HG03442 (cell line): ENCODE measurements around the gene CNFN.

Source experiments
- ATAC-seq: cut with Tn5 transposase; IDR thresholded peaks from one replicate; pipeline ENCODE4 v1.9.1; 2021; ENCODE audit warnings: mild to moderate bottlenecking, moderate library complexity; ENCODE audit not compliant: unreplicated experiment

The CNFN gene

DNA sequence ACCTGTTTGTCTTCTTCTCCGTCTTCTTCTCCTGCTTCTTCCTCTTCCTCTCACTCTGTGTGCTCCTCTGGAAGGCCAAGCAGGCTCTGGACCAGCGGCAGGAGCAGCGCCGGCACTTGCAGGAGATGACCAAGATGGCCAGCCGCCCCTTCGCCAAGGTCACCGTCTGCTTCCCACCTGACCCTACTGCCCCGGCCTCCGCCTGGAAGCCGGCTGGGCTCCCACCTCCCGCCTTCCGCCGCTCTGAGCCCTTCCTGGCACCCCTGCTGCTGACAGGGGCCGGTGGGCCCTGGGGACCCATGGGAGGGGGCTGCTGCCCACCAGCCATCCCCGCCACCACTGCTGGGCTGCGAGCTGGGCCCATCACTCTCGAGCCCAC lies 13.9 kb downstream of the CNFN start:
- ATAC-seq, result no peak

DNA sequence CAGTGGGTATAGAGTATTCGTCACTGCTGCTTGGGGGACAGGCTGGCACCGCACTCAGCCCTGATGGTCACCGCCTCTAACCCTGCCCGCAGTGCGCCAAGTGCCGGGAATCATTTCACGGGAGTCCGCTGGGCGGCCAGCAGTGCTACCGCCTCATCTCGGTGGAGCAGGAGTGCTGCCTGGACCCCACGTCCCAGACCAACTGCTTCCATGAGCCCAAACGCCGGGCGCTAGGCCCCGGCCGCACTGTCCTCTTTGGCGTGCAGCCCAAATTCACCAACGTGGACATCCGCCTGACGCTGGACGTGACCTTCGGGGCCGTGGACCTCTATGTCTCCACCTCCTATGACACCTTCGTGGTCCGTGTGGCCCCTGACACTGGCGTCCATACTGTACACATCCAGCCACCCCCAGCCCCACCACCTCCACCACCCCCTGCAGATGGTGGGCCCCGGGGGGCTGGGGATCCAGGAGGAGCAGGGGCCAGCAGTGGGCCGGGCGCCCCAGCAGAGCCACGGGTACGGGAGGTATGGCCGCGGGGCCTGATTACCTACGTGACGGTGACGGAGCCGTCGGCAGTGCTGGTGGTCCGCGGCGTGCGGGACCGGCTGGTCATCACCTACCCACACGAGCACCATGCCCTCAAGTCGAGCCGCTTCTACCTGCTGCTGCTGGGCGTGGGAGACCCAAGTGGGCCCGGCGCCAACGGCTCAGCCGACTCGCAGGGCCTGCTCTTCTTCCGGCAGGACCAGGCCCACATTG lies 14.5 kb downstream of the CNFN start:
- no peak for ATAC-seq

DNA sequence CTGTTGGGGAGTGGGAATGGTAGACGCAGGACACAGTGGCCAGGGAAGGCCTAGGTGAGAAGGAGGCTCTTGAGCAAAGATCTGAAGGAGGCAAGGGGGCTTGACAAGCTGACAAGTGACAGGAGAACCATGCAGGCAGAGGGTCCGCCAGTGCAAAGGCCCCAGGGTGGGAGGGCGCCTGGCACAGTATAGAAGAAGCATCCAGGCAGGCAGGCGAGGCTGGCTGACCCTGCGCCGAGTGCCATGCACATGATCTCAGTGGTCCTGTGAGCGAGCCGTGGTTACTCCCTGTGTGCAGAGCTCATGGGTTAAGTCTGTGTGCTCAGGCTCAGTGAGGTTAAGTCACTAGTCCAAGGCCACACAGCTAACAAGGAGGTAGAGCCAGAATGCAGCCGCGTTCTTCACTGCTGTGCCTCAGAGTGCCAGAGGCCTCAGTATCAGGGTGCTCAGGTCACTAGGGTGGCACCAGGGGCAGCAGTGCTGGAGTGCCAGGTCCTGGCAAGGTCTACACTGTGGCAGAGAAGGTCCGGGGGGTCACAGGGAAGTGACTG lies 15.2 kb downstream of the CNFN start:
- ATAC-seq, result no peak

DNA sequence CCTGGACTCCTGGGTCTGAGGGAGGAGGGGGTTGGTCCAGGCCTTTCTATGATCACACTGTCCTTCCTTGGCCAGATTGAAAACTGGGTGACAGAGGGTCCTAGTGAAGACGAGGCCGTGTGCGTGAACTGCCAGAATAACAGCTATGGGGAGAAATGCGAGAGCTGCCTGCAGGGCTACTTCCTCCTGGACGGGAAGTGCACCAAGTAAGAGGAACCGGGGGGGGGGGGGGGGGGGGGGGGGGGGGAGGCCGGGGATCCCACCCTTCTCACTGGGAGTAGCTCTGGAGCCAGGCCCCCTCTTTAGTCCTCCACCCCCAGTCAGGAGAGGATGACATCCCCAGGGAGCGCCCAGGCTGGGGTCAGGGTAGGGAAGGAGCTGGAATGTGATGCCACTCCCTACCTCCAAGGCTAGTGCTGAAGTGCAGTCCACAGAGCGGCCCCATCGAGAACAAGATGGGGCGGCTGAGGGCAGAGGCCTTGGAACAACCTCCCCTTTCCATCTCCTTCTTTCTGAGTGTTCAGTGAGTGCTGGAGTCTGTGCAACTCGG lies 19.4 kb downstream of the CNFN start:
- no peak for ATAC-seq

DNA sequence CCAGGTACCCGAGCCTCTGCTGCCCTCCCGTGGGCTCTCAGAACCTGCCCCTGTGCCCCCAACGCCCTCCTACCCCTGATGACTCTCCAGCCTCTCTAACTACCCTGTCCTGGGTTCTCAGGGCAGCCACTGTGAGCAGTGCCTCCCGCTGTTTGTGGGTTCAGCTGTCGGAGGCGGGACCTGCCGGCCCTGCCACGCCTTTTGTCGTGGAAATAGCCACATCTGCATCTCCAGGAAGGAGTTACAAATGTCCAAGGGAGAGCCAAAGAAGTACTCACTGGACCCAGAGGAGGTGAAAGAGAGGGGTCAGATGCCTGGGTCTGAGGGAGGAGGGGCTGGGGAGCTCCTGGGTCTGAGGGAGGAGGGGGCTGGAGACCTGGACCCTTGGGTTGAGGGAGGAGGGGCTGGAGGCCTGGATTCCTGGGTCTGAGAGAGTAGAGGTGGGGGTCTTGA lies 20.0 kb downstream of the CNFN start:
- no peak for ATAC-seq

DNA sequence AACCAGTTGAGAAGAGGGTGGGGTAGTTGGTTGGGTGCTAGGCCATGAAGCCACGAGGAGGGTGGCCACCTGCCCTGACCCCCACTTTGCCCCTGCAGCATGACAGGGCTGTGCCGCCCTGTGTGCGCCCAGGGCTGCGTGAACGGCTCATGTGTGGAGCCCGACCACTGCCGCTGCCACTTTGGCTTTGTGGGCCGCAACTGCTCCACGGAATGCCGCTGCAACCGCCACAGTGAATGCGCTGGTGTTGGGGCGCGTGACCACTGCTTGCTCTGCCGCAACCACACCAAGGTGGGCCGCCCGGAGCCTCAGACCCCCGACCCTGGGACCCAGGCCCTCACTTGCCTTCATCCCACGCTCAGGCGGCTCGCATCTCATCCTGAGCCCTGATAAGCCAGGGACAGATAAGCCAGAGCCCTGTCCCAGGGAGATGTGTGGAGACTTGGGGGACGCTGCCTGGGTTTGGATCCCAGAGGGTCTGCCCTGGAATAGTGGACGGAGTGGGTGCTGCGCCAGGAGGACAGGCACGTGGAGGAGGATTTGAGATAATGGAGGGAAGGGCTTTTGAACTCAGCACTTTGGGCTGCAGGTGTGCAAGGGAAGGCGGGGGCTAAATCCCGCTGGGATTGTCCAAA lies 20.5 kb downstream of the CNFN start:
- no peak for ATAC-seq

DNA sequence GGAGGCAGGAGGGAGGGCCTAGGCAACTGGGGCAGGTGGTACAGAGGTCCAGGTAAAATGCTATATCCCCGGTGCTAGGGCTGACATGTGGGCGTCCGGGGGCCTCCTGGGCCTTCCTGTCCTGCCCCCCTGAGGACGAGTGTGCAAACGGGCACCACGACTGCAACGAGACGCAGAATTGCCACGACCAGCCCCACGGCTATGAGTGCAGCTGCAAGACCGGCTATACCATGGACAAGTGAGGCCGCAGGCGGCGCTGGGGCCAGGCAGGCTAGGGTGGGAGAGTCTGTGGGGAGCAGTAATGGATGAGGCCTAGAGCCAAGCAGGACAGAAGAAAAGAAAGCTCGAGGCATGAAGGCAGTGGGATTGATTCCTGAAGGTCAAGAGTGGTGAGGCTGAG lies 21.3 kb downstream of the CNFN start:
- ATAC-seq, result no peak

DNA sequence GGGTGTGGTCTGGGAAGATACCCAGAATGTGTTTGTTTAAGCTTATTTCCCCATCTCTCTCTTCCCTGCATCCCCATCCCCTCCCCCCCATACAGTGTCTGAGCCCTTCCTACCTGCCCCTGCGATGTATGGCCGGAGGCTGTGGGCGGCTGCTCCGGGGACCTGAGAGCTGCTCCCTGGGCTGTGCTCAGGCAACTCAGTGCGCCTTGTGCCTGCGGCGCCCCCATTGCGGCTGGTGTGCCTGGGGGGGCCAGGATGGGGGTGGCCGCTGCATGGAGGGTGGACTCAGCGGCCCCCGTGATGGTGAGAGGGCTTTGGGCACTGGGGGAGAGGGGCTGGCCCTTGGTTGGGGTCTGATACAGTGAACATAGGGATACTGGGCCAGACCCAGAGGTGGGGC lies 21.7 kb downstream of the CNFN start:
- ATAC-seq, result no peak

DNA sequence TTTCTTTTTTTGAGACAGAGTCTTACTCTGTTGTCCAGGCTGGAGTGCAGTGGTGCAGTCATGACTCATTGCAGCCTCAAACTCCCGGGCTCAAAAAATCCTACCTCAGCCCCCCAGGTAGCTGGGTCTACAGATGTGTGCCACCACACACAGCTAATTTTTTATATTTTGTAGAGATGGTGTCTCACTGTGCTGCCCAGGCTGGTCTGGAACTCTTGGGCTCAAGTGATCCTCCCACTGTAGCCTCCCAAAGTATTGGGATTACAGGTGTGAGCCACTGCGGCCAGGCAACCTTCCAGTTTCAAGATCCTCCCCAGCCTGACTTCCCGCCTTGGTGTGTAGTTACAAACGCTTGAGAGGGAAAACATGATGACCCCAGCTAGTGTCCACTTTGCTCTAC lies 22.2 kb downstream of the CNFN start:
- ATAC-seq, result no peak

DNA sequence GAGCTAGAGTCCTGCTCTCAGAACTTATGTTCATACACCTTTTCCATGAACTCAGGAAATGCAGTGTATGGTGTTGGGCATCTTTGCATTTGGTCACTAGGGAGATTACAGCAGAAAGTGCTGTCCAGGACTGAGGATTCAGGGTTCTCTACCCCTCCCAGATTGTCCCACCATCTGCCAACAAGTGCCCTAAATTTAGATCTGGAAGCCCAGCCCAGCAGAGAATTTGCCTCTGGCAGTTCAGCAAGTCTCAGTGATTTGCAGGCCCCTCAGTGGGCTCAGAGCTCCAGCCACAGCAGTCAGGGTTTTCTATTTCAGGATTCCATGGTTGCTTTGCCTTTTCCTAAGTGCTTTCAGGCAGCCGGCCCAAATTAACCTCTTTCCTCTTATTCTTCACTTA lies 23.4 kb downstream of the CNFN start:
- no peak for ATAC-seq

DNA sequence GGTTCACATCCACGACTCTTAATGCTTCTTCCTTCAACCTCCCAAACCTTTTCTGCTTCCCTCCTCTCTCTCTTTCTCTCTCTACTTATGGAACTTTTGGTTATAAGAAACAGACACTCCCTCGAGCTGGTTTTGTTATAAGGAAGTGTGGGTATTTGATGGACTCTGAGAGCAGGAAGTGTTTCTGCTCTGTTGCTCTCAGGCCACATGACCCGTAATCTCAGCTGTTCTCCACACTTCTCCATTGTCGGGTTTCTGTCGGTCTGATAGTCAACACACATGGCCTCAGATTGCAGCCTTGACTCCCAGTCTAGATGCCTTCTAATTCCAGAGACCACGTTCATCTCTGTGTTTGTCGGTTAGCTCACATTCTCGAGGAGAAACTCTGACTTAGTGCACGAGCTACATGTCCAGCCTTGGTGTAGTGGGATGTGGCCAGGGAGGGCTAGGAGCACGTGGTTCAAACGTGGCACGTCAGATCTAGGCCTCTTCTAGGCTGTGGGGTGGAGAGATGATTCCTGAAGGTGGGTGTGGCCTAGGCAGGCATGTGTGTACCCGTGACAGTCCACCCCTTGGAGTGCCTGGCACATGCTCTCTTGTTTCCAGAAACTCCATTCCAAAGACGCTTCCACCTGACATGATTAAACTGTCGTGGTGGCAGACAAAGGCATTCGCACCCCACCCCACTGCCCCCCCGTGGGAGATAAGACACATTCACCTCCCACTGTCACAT lies 26.3 kb downstream of the CNFN start:
- no peak for ATAC-seq

DNA sequence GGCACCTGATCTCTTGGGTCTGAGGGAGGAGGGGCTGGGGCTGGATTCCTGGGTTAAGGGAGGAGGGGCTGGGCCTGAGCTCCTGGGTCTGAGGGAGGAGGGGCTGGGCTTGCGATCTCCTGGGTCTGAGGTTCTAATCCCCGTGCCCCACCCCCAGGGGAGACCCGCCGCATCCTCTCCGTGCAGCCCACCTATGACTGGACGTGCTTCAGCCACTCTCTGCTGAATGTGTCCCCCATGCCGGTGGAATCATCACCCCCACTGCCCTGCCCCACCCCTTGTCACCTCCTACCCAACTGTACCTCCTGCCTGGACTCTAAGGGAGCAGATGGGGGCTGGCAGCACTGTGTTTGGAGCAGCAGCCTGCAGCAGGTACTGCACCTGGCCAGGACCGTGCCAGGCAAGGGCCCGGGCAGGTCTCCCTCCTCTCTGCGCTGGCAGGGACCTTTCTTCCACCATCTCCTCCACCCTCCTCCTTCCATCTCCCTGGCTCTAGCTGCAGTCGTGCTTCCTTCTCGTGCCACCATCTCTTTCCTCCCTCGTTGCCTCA lies 27.1 kb downstream of the CNFN start:
- no peak for ATAC-seq

DNA sequence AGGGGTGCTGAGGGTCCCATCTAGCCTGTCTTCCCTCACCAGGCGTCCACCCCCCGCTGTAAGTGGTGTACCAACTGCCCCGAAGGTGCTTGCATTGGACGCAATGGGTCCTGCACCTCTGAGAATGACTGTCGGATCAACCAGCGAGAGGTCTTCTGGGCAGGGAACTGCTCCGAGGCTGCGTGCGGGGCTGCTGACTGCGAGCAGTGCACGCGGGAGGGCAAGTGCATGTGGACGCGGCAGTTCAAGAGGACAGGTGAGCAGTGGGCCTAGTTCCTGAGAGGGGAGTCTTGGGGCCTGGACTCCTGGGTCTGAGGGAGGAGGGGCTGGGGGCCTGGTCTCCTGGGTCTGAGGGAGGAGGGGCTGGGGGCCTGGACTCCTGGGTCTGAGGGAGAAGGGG lies 27.8 kb downstream of the CNFN start:
- ATAC-seq, result no peak

DNA sequence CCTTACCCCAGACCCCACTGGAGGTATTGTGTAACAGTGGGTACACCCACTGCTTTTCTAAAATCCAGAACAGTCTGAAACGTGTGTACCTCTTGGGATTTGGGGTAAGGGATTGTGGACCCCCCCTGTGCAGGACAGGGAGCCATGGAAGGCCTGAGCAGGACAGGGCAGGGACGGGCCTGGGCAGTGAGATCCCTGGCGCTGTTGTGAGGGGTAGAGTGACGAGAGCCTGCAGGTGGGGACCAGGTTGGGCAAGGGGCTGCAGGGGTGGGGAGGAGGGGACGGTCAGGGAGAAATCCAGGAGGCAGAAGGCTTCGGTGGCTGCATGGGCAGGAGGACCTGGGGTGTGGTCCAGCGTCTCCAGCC lies 28.6 kb downstream of the CNFN start:
- no peak for ATAC-seq

DNA sequence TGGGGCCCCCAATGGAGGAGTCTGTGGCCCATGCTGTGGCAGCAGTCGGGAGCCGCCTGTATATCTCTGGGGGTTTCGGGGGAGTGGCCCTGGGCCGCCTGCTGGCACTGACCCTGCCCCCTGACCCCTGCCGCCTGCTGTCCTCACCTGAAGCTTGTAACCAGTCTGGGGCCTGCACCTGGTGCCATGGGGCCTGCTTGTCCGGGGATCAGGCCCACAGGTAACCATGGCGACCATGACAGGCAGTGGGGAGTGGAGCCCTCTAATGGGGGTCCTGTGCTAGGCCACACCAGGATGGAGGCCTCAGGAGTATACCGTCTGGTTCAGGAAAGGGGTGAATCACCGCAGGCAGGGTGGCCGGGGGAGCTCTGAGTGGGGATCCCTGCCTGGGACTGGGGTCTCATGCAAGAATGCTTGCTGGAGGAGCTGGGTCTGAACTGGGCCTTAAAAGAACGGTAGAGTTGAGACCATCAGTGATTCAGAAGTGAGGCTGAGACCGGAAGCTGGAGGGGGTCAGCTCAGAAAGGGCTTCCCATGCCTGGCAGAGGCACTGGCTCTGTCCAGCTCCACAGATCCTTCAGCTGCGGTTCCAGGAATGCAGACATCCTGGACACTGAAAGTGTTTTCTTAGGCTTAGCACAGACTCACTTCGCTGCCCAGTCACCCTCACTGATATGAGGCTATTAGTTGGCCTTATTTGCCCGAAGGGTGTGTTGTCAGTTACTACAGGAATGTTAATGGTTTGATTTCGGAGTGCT lies 29.1 kb downstream of the CNFN start:
- ATAC-seq, result no peak

DNA sequence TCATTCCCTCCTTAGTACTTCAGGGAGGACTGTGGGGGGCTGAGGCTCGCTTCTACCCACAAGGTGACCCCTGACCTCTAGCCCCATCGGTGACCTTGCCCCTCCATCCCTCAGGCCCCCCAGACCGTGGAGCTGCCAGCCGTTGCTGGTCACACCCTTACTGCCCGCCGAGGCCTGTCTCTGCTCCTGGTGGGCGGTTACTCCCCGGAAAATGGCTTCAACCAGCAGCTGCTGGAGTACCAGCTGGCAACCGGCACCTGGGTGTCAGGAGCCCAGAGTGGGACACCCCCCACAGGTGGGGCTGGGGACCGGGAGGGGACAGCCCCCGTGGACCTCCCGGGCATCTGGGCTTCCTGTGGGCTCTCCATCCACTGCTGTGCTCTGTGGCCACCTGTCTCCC lies 32.8 kb downstream of the CNFN start:
- no peak for ATAC-seq

DNA sequence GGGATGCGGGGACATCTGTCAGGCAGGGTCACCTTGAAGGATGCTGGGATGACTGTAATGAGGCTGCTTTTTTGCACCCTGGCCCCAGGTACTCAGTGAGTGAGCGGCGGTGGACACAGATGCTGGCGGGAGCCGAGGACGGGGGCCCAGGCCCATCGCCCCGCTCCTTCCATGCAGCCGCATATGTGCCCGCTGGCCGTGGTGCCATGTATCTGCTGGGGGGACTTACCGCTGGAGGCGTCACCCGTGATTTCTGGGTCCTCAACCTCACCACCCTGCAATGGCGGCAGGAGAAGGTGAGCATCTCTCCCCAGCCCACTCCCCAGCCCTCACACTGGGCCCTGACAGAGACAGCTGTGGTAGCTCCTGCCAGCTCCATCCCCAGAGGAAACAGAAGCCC lies 33.4 kb downstream of the CNFN start:
- no peak for ATAC-seq

DNA sequence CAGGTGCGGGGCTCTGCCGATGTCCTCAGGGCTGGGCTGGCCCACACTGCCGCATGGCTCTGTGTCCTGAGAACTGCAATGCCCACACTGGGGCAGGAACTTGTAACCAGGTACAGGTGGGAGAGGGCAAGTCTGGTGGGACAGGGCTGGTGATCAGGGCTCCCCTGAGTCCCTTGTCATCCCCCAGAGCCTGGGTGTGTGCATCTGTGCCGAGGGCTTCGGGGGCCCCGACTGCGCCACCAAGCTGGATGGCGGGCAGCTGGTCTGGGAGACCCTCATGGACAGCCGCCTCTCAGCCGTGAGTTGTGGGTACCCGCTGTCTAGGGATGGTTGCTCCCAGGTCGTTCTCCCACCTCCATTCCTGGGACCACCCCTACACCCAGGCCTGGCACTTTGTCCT lies 34.2 kb downstream of the CNFN start:
- ATAC-seq, result no peak

DNA sequence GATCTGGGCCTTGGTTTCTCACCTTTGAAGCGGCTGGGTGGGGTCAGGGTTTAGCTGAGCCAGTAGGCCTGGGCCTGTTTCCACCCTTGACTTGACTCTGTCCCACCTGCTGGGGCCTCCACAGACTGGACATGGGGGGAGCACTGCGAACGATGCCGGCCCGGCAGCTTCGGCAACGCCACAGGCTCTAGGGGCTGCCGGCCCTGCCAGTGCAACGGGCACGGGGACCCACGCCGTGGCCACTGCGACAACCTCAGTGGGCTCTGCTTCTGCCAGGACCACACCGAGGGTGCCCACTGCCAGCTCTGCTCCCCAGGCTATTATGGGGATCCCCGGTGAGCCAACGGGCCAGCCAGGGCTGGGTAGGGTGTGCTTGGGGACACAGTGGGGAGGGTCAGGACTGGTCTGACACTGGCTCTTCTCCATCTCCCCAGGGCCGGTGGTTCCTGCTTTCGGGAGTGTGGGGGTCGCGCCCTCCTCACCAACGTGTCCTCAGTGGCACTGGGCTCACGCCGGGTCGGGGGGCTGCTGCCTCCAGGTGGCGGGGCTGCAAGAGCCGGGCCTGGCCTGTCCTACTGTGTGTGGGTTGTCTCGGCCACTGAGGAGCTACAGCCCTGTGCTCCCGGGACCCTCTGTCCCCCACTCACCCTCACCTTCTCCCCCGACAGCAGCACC lies 36.6 kb downstream of the CNFN start:
- no peak for ATAC-seq
